GM21528 (cell line): Measurements from ENCODE around the gene GREB1L.

ENCODE experiments used
- ATAC-seq: cut with Tn5 transposase; IDR thresholded peaks from one replicate; pipeline ENCODE4 v1.9.1; 2021; ENCODE audit warnings: mild to moderate bottlenecking, moderate library complexity; ENCODE audit not compliant: unreplicated experiment, low FRiP score

Gene GREB1L

DNA sequence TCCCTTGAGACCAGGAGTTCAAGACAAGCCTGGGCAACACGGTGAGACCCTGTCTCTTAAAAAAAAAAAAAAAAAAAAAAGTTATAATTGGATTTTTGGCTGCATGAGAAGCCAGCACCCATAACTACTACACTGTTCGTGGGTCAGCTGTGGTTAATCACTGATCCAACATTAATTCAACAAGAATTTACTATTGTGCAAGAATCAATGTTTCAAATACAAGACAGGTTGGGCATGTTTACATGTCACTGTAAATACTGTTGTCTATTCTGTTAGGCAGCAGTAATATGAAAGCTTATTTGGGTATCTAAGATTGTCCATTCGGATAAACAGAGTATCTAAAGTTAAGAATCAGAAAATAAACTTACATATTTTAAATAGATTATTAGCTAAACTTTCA lies 296.2 kb downstream of the GREB1L start:
- no peak for ATAC-seq

DNA sequence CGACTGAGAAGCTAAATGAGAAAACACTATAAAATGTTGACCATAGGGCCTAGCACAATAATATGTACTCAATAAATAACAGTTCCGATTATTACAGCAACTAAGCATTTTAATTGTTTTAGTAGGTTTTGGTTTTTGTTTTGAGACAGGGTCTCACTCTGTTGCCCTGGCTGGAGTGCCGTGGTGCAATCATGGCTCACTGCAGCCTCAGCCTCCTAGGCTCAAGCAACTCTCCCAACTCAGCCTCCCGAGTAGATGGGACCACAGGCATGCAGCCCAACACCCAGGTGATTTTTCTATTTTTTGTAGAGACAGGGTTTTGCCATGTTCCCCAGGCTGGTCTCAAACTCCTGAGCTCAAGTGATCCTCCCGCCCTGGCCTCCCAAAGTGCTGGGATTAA lies 304.4 kb downstream of the GREB1L start:
- no peak for ATAC-seq

DNA sequence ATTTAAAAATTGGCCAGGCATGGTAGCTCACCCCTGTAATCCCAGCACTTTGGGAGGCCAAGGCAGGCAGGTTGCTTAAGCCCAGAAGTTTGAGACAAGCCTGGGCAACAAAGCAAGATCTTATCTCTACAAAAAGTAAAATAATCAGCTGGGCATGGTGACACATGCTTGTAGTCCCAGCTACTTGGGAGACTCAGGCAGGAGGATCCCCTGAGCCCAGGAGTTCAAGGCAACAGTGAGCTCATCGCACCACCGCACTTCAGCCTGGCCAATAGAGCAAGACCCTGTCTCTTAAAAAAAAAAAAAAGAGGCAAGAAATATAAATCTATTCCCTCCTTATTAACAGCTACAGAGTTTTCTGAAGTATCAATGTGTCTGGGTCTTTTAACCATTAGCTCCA lies 306.6 kb downstream of the GREB1L start:
- no peak for ATAC-seq

DNA sequence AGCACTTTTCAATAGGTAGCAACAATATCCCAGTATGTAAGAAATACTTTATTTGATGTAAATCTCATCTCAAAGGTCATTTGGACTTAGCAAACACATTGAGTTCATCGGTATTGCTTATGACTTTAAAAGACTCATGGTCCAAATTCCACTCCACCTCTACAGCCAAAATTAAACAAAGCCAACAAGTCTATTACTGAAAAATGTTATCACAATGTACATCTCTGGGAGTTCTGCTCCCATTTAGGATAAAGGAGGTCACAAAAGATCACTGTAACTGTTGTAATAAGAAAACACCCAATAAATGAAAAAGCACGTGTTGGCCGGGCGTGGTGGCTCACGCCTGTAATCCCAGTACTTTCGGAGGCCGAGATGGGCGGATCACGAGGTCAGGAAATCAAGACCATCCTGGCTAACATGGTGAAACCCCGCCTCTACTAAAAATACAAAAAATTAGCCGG lies 308.5 kb downstream of the GREB1L start:
- ATAC-seq, result no peak

DNA sequence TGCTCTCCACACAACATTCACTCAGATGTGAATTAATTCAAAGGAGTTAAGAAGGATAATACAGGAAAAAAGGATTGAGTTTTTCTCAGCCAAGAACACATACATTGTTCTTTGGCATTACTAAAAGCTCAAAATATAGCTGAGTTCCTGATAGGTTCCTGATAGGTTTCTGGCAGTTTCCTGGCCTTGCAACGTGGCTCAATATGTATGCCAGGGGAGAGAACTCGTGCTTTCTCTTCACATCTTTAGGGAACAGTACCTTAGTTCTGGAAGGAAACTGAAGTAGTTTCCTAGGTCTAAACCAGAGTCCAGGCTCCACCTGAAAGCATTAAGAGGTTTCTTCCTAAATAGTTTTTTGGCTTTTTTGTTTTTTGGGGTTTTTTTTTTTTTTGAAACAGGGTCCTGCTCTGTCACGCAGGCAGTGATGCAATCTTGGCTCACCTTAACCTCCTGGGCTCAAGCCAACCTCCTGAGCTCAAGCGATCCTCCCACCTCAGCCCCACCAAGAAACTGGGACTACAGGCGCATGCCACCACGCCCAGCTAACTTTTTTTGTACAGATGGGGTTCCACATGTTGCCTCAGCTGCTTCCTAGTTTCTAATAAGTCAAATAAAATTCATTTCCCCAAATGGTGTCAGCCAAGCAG lies 315.7 kb downstream of the GREB1L start:
- no peak for ATAC-seq

DNA sequence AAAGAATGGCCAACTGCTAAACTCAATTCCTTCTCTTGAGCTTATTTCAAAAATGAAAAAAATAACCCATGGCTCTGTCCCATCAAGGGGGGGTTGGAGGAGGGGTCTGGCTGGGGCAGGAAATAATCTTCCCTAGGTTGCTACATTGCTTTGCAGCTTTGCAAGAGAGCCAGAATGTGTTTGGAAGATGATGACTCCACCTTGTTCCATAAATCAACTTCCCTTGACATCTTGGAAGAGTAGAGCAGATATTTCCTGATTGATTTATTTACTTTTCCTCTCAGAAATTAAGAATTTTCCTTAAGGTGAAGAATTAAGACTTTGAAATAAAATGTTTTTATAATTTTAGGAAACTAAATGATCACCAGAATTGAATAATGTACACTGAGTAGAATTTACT lies 317.2 kb downstream of the GREB1L start:
- ATAC-seq, result no peak

DNA sequence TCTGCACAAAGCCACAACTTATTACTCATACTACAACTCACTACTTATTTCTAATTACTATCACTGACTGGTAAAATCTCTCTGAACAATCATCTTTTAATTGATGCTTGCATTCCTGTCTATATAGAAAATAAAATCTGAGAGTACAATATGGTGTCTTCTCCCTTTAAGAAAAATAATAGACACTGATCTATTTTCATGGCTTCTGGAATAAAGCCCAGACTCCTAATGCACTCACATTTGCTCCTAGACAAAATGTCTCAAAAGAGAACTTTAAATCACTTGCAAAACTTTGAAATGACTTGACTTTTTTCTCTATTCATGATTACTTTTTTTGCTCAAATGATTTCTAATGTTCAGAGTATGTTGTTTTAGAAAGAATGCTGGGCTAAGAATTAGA lies 329.7 kb downstream of the GREB1L start:
- no peak for ATAC-seq
